Smooth muscle cell (in vitro differentiated cells): ENCODE measurements around the gene LAPTM4A. TPM values are rescaled to one million over a fixed set of nuclear protein-coding genes. Genes with fewer than 3 reads are reported as not detected.

Source experiments
- DNase-seq: peaks from one replicate; lab custom pipeline; 2025; ENCODE audit not compliant: unreplicated experiment; lab: John Stamatoyannopoulos, UW
- H2AFZ ChIP-seq: fragments of 200-600 bp; sonication (generic); 2 replicates; pipeline ENCODE4 v1.6.0; 2016; ENCODE audit warnings: antibody characterized with exemption, low read depth, mild to moderate bottlenecking
- H3F3A ChIP-seq: fragments of 200-600 bp; sonication (generic); 2 replicates; pipeline ENCODE4 v1.6.0; 2017; ENCODE audit warnings: antibody characterized with exemption, low read depth
- H3K27ac ChIP-seq: fragments of 200-600 bp; sonication (generic); 2 replicates; pipeline ENCODE4 v1.5.1; 2016; ENCODE audit warnings: low read depth, mild to moderate bottlenecking
- H3K27me3 ChIP-seq: fragments of 200-600 bp; sonication (generic); 2 replicates; pipeline ENCODE4 v1.6.1; 2016; ENCODE audit warnings: low read depth, mild to moderate bottlenecking
- H3K36me3 ChIP-seq: fragments of 200-600 bp; sonication (generic); 2 replicates; pipeline ENCODE4 v1.5.1; 2016; ENCODE audit warnings: low read depth
- H3K4me1 ChIP-seq: fragments of 200-600 bp; sonication (generic); 2 replicates; pipeline ENCODE4 v1.5.1; 2016; ENCODE audit warnings: low read depth
- H3K4me2 ChIP-seq: fragments of 200-600 bp; sonication (generic); 2 replicates; pipeline ENCODE4 v1.6.0; 2016; ENCODE audit warnings: mild to moderate bottlenecking
- H3K4me3 ChIP-seq: fragments of 200-600 bp; sonication (generic); 2 replicates; pipeline ENCODE4 v1.5.1; 2016; ENCODE audit warnings: mild to moderate bottlenecking
- H3K79me2 ChIP-seq: fragments of 200-600 bp; sonication (generic); 2 replicates; pipeline ENCODE4 v1.6.0; 2016; ENCODE audit warnings: low read depth, mild to moderate bottlenecking
- H3K9ac ChIP-seq: fragments of 200-600 bp; sonication (generic); 2 replicates; pipeline ENCODE4 v1.6.0; 2016; ENCODE audit warnings: low read depth
- H3K9me3 ChIP-seq: fragments of 200-600 bp; sonication (generic); replicated peaks from 2 replicates; pipeline ENCODE4 v1.5.1; 2016; ENCODE audit warnings: low read depth
- H4K20me1 ChIP-seq: fragments of 200-600 bp; sonication (generic); 2 replicates; pipeline ENCODE4 v1.6.0; 2016; ENCODE audit warnings: low read depth
- CTCF ChIP-seq: fragments of 200-600 bp; sonication (generic); IDR thresholded peaks from 2 replicates; pipeline ENCODE4 v1.5.1; 2017; ENCODE audit warnings: borderline replicate concordance, mild to moderate bottlenecking, antibody characterized with exemption; ENCODE audit not compliant: insufficient read depth, poor library complexity, severe bottlenecking
- WGBS: methylation state at CpG from one replicate; pipeline ENCODE4 v1.1.7; 2016; ENCODE audit warnings: low lambda C conversion rate; 5-methylcytosine and 5-hydroxymethylcytosine counted together
- polyA plus RNA-seq: library from polyadenylated mRNA; unstranded; fragments of >200 nt; fragmentation: Nextera tagmentation; extraction: Ambion mirVana; gene quantifications from 2 replicates; pipeline ENCODE4 v1.2.1, GENCODE V29; 2016
- total RNA-seq: library from RNA; depleted of rRNA; stranded (reverse); fragments of >200 nt; gene quantifications from 2 replicates; pipeline ENCODE4 v1.2.3, GENCODE V29; 2014

The LAPTM4A gene
- total and polyA plus RNA-seq, 2 experiments from 2014 or later, result 423 to 466 TPM

GRCh38 chr2:20061476-20061875 lies 10.0 kb upstream of the LAPTM4A start:
- Histone ChIP-seq H3K4me2 (no peak overlapping the region), H3K9ac (no peak overlapping the region), H3K4me1 (peaks cover 7% of the 10 kb centered on the region), H3K9me3 (no peaks in the 10 kb centered on the region), H3K27ac (no peak overlapping the region), H3K36me3 (no peaks in the 10 kb centered on the region), H4K20me1 (no peaks in the 10 kb centered on the region), H3F3A (peaks cover 23% of the 10 kb centered on the region), H3K27me3 (no peaks in the 10 kb centered on the region), H2AFZ (no peak overlapping the region), H3K79me2 (no peaks in the 10 kb centered on the region), H3K4me3 (no peak overlapping the region)
- 96% methylated on average over 3 of the region's 3 CpGs for WGBS
- no peak for TF ChIP-seq CTCF
- DNase-seq, result no peak

DNA sequence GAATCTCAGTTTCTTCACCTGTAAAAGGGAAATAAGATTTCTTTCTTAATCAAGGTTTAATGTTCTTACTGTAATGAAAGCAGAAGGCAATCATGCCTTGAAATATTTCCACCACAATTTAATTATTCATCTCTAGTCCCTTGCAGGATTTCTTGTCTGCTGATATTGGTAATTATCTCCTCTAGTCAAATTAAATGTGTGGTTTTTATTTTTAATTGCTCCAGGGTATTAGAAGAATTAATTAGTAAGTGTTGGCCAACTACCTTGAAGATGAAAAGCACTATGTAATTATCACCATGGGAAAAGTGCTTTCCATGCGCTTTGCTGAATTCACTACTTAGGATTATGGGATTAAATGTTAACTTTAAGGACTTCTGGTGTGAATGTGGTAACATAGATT lies 8.7 kb upstream of the LAPTM4A start:
- Histone ChIP-seq H3K27me3 (no peaks in the 10 kb centered on the region), H2AFZ (no peak overlapping the region), H3K4me3 (no peak overlapping the region), H4K20me1 (no peaks in the 10 kb centered on the region), H3K27ac (no peak overlapping the region), H3K9ac (no peak overlapping the region), H3F3A (peaks cover 23% of the 10 kb centered on the region), H3K4me1 (peaks cover 7% of the 10 kb centered on the region), H3K79me2 (no peaks in the 10 kb centered on the region), H3K4me2 (no peak overlapping the region), H3K9me3 (no peaks in the 10 kb centered on the region), H3K36me3 (no peaks in the 10 kb centered on the region)
- no peak for DNase-seq
- TF ChIP-seq CTCF, result no peak
- WGBS, result 41% methylated on average over 1 of the region's 1 CpG

- H3K79me2 ChIP-seq, result no peaks in the 10 kb centered on the region
- no peaks in the 10 kb centered on the region for H3K27me3 ChIP-seq
- H3K27ac ChIP-seq, result no peak overlapping the region
- peaks cover 11% of the 10 kb centered on the region for H3K4me1 ChIP-seq
- no peaks in the 10 kb centered on the region for H3K36me3 ChIP-seq
- DNase-seq, result no peak
- TF ChIP-seq CTCF, result no peak
- no peaks in the 10 kb centered on the region for H3K9me3 ChIP-seq
- no peak overlapping the region for H3K9ac ChIP-seq
- peaks cover 11% of the 10 kb centered on the region for H3F3A ChIP-seq
- no peaks in the 10 kb centered on the region for H4K20me1 ChIP-seq
- no peak overlapping the region for H3K4me3 ChIP-seq
- H2AFZ ChIP-seq, result no peak overlapping the region
- no peak overlapping the region for H3K4me2 ChIP-seq
- WGBS, result 84% methylated on average over 1 of the region's 1 CpG
Observed at GRCh38 chr2:20057268-20057667, 5.8 kb upstream of the LAPTM4A start.

DNA sequence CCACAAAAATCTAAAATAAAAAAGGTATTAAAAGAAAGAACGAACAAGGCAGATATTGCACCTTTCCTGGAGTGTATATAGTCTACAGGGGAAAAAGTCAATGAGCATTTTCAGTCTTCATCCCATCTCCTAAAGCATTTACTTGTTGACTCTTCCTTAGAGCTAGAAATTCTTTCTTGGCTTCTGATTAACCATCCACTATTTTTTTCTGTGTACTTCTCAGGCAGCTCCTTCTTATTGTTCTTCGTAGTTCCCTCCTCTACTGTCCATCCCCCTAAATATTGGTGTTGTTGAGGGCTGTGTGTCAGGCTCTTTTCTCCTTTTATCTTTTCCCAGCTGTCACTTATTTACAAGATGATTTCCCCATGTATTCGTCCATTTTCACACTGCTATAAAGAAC lies 3.5 kb upstream of the LAPTM4A start:
- Histone ChIP-seq H3K9ac (no peak overlapping the region), H3F3A (peaks cover 7% of the 10 kb centered on the region), H4K20me1 (peaks cover 9% of the 10 kb centered on the region), H2AFZ (no peak overlapping the region), H3K4me1 (peaks cover 4% of the 10 kb centered on the region), H3K9me3 (no peaks in the 10 kb centered on the region), H3K4me3 (no peak overlapping the region), H3K4me2 (no peak overlapping the region), H3K27me3 (no peaks in the 10 kb centered on the region), H3K27ac (no peak overlapping the region), H3K36me3 (no peaks in the 10 kb centered on the region), H3K79me2 (peaks cover 14% of the 10 kb centered on the region)
- 95% methylated on average over 3 of the region's 3 CpGs for WGBS
- TF ChIP-seq CTCF, result no peak
- DNase-seq, result no peak
